Measurements from ENCODE around the gene SERPINE1.
"Not testable (repeated sequence)": the region's sequence is repeated elsewhere in the genome, so short reads cannot be mapped to it uniquely, and the experiment has no call there.

The SERPINE1 gene

GRCh38 chr7:101122933-101123702 lies 3.8 kb upstream of the SERPINE1 start:
- no peak for DNase-seq (ENCODE audit: low read depth in 3 of 3)

GRCh38 chr7:101123703-101124068 lies 3.2 kb upstream of the SERPINE1 start:
- no peak for DNase-seq (ENCODE audit: low read depth in 3 of 3)

- no peak for DNase-seq (ENCODE audit: low read depth in 3 of 3)
These were observed 2.4 kb upstream of the SERPINE1 start for GRCh38 chr7:101124376-101125056.

GRCh38 chr7:101125989-101126650 lies 784 bp upstream of the SERPINE1 start:
- DNase-seq (ENCODE audit: low read depth in 3 of 3): no peak

- DNase-seq (ENCODE audit: low read depth in 3 of 3): no peak
These were observed 646 bp downstream of the SERPINE1 start for GRCh38 chr7:101127460-101128039.

GRCh38 chr7:101128040-101128834 lies 1.3 kb downstream of the SERPINE1 start:
- DNase-seq (ENCODE audit: low read depth in 3 of 3): no peak

- no peak for DNase-seq (ENCODE audit: low read depth in 3 of 3)
These were observed 2.8 kb downstream of the SERPINE1 start for GRCh38 chr7:101129603-101130117.

GRCh38 chr7:101132626-101133600 lies 6.0 kb downstream of the SERPINE1 start:
- DNase-seq (ENCODE audit: low read depth in 3 of 3): not testable (repeated sequence)

- no peak for DNase-seq (ENCODE audit: low read depth in 3 of 3)
These were observed 6.9 kb downstream of the SERPINE1 start for GRCh38 chr7:101133621-101134398.

GRCh38 chr7:101134399-101134980 lies 7.6 kb downstream of the SERPINE1 start:
- no peak for DNase-seq (ENCODE audit: low read depth in 3 of 3)

- DNase-seq (ENCODE audit: low read depth in 3 of 3): no peak
These were observed 10.8 kb downstream of the SERPINE1 start for GRCh38 chr7:101137651-101138212.

- peak; percentile 75 to 90 (median 84) for DNase-seq (ENCODE audit: low read depth in 3 of 3)
These were observed 11.4 kb downstream of the SERPINE1 start for GRCh38 chr7:101138213-101138870.

- DNase-seq (ENCODE audit: low read depth in 3 of 3): no peak
These were observed 13.4 kb downstream of the SERPINE1 start for GRCh38 chr7:101140339-101140699.

GRCh38 chr7:101140746-101141382 lies 14.0 kb downstream of the SERPINE1 start:
- no peak for DNase-seq (ENCODE audit: low read depth in 3 of 3)

GRCh38 chr7:101151908-101152651 lies 25.2 kb downstream of the SERPINE1 start:
- no peak for DNase-seq (ENCODE audit: low read depth in 3 of 3)

- peak; percentile 87 to 94 (median 88) for DNase-seq (ENCODE audit: low read depth in 3 of 3)
These were observed 27.2 kb downstream of the SERPINE1 start, which contains the start of gene AP1S1 for GRCh38 chr7:101153969-101154692. Gene AP1S1, plus strand, starts transcription at chr7:101154476. Its CDS starts 39 bp downstream, at chr7:101154515.

Data from stimulated activated CD4-positive, alpha-beta T cell treated with anti-CD3 and anti-CD28 coated beads, TNF-alpha, amount 100 ng/mL, for 24 hours (primary cell).